OCI-LY1 (cell line): ENCODE results near the gene HNF1A.

Source experiments
- CTCF ChIP-seq: fragments of 200-600 bp; sonication (generic), shearing (Covaris generic); IDR thresholded peaks from 2 replicates; pipeline ENCODE4 v1.5.1; 2017; ENCODE audit warnings: mild to moderate bottlenecking, antibody characterized with exemption, low read length, moderate library complexity, mixed read lengths
- EZH2 ChIP-seq: fragments of 200-600 bp; sonication (generic), shearing (Covaris generic); IDR thresholded peaks from 2 replicates; pipeline ENCODE4 v1.8.0; 2017; ENCODE audit warnings: borderline replicate concordance, mixed run types, mild to moderate bottlenecking, antibody characterized with exemption, low read length, moderate library complexity, mixed read lengths

- TF ChIP-seq EZH2 (no peak), CTCF (no peak)
These were observed 9.9 kb downstream of the HNF1A start for GRCh38 chr12:120988234-120988633.
